LNCaP clone FGC (cell line): ENCODE results near the gene ASTN1.

ENCODE experiments used
- DNase-seq: peaks from one replicate; pipeline ENCODE4 v3.0.0-alpha.2; 2011; ENCODE audit warnings: low read depth
- H3K4me3 ChIP-seq: 2 replicates; pipeline ENCODE4 v1.5.1; 2011; ENCODE audit warnings: mild to moderate bottlenecking, low read depth, low read length, control low read depth
- TF ChIP-seq, protein P1 (sequence below): IDR thresholded peaks from 2 replicates; pipeline ENCODE4 v1.5.1; 2012; ENCODE audit warnings: mild to moderate bottlenecking; ENCODE audit not compliant: control insufficient read depth, insufficient read depth; ENCODE audit errors: extremely low read depth

ASTN1 gene

DNA sequence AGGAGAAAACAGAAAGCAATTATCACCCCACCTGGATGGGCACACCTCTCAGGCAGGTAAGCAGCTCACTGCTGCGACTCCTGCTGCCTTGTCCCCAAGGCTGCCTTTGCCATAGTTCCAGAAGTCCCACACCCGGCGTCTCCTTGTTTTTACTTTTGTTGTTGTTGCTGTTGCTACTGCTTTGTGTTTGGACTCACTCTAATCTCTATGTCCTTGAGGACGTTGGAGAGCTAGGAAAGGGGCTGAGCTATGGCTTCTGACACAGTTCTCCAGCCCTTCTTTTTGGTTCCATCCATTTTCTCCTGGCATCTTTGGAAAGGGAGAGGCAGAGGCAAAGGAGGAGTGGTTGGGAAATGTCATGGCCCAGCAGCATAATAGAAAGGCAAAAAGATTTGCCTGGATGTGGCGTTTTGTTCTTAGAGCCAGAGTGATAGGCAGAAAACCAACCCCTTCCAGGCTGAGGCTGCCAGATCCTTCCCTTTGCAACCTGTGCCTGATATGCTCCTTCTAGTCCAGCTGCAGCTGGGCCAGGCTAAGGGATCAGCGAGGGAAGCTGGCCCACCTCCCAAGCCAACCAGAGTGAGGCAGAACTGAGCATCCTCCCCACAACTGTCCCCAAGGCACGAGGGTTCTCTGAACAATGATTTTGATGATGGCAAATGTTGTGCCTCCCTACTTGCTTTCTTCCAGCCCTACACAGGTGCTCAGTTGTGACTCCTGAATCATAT is 270.7 kb downstream of the ASTN1 start:
- no peak for DNase-seq
- TF ChIP-seq, protein P1, sequence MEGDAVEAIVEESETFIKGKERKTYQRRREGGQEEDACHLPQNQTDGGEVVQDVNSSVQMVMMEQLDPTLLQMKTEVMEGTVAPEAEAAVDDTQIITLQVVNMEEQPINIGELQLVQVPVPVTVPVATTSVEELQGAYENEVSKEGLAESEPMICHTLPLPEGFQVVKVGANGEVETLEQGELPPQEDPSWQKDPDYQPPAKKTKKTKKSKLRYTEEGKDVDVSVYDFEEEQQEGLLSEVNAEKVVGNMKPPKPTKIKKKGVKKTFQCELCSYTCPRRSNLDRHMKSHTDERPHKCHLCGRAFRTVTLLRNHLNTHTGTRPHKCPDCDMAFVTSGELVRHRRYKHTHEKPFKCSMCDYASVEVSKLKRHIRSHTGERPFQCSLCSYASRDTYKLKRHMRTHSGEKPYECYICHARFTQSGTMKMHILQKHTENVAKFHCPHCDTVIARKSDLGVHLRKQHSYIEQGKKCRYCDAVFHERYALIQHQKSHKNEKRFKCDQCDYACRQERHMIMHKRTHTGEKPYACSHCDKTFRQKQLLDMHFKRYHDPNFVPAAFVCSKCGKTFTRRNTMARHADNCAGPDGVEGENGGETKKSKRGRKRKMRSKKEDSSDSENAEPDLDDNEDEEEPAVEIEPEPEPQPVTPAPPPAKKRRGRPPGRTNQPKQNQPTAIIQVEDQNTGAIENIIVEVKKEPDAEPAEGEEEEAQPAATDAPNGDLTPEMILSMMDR = no peak

DNA sequence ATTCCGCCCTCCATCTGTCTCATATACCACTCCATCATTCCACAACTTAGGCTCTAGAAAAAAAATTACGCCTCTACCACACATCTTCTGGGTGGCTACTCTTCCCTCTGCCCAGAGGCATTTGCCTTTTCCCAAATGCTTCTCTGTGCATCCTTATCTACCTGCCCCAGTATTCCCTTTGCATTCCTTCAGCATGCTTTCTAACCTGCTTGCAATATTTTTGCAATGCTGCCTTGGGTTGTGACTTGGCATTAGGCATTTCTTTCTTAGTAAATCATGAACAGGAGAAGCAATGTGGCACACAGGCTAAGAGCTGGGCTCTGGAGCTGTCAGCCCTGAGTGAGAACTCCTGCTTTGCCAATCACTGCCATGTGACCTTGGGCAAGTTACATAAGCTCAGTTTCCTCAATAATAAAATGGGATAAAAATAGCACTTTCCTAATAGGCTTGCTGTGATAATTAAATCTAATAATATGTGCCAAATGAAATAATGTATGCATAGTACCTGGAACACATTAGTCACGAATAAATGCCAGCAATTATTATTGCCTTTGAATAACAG is 276.0 kb downstream of the ASTN1 start:
- TF ChIP-seq, protein P1 = no peak
- DNase-seq = no peak
- no peak overlapping the region for H3K4me3 ChIP-seq

More for the DNA sequence above, 270.7 kb downstream of the ASTN1 start:
- no peak overlapping the region for H3K4me3 ChIP-seq

DNA sequence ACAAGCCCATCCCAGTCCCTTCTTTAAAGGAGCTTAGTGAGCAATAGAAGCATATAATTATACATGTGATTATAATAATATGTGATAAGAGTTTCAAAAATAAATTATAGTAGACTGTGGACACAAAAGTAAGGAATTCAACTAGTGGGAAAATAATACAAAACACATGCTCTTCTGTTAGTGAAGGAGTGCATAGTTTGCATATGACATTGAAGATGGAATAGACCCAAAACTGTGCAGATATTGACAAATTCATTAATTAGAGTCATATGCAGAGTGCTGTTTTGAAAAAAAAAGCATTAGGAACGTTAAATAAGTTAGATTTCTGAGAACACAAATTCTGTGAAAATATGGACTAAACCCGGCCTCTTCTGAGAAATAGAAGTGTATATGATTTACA is 278.8 kb downstream of the ASTN1 start:
- H3K4me3 ChIP-seq = no peak overlapping the region
- TF ChIP-seq, protein P1 = no peak
- no peak for DNase-seq

DNA sequence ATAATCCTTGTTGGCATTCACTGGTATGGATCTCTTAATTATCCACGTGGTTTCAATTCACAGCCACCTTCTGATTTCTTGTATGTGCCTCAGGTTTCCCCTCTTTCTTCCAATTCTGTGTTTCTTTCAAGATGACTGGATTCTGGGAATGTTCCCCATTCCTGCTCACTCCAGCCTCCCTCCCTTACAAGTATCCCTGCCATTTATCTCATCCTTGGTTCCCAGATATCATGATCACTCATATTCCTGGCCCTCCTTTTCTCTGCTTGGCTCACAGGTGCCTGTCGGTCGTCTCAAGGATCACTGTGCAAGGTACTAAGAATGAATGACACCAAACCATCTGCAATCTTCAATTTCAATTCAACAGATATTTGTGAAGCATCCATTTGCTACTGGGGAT is 279.2 kb downstream of the ASTN1 start:
- TF ChIP-seq, protein P1 = no peak
- DNase-seq = no peak
- H3K4me3 ChIP-seq = no peak overlapping the region

DNA sequence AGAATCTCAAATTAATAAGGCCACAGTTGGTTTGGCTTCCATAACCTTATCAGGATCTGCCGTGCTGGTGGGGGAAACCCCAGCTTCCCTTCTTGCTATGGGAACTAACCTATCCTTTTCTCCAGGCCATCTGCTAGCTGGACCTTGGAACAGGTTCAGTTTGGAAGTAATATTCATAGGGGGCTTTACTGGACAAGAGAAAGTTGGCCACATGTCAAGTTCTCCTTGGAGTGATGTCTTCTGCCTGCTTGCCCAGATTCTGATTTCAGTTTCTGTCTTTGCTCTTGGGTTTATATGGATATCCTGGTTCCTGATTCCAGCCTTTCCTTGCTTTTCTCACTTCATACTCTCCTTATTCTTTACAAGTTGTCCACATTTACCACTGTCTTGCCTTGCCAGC is 279.6 kb downstream of the ASTN1 start:
- TF ChIP-seq, protein P1 = no peak
- no peak for DNase-seq
- H3K4me3 ChIP-seq = no peak overlapping the region

DNA sequence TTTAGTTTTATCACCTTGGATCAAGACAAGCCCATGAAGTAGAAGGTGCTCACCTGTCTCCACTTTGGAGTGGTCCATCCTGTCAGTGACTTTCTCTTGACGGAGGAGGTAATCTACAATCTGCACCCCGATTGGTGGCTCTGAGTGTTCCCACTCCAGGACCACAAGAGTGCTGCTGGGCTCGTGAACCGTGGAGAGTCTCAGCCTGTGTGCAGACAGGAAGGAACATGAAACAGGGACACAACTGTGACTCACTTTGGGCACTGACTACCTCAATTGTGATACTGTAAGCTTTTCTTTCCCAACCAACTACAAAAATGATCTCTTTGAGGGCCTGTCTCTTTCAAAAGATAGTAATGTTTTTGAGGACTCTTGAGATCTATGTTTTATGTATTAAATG is 280.2 kb downstream of the ASTN1 start:
- DNase-seq = no peak
- TF ChIP-seq, protein P1 = no peak
- H3K4me3 ChIP-seq = no peak overlapping the region
